Stimulated activated CD8-positive, alpha-beta memory T cell treated with anti-CD3 and anti-CD28 coated beads, Interleukin-2, amount 100 ng/mL, for 48 hours (primary cell): ENCODE measurements around the gene BTG2.
A peak's percentile ranks its signal among the peaks of the same experiment; 100 is the strongest.
"Not testable (repeated sequence)": the region's sequence is repeated elsewhere in the genome, so short reads cannot be mapped to it uniquely, and the experiment has no call there.

ENCODE experiments used
- DNase-seq, 2 donors: peaks; one replicate each; pipeline ENCODE4 v3.0.0-alpha.2; 2020; ENCODE audit warnings: low read depth in 2 of 2

Gene BTG2, protein sequence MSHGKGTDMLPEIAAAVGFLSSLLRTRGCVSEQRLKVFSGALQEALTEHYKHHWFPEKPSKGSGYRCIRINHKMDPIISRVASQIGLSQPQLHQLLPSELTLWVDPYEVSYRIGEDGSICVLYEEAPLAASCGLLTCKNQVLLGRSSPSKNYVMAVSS

DNA sequence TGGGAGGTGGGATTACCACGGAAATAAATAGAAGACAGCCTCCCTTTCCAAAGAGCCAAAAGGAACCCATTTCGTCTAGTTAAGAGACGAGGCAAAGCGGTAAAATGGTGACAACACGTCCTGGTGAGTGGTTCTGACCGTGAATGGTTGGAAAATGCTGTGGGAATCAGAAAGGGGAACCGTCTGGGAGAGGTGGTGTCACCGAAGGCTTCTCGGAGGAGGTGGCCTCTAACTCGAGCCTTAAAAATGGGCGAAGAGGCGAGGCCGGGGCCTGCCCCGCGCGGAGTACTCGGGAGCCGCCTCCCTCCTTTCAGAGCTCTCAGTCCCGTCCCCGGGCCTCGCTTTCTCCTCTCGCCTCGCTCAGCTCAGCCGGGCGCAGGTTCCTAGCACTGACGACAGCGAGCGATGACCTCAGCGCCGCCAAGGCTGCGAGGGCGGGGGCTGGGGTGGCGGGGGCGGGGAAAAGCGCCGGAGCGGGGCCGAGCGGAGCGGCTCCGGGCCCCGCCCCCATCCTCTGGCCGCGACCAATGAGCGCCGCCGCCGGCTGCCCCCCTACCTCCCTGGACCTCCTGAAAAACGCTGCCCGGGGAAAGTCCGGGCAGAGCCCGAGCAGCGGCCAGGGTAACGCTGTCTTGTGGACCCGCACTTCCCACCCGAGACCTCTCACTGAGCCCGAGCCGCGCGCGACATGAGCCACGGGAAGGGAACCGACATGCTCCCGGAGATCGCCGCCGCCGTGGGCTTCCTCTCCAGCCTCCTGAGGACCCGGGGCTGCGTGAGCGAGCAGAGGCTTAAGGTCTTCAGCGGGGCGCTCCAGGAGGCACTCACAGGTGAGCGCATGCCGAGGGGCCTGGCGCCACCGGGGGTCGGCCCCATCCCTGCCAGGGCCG is at the start of gene BTG2:
Gene BTG2, plus strand, starts transcription at position 601 of the 890 bp plus-strand sequence. Its CDS starts 88 bp downstream, at position 689.
- peak; percentile 85 to 88 for DNase-seq

DNA sequence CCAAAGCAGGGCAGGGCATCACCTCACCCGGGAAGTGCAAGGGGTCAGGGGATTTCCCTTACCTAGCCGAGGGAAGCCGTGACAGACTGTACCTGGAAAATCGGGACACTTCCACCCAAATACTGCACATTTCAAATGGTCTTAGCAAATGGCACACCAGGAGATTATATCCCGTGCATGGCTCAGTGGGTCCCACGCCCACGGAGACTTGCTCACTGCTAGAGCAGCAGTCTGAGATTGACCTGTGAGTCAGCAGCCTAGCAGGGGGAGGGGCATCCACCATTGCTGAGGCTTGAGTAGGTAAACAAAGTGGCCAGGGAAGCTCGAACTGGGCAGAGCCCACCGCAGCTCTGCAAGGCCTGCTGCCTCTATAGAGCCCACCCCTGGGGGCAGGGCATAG is 48.7 kb upstream of the BTG2 start:
- DNase-seq: not testable (repeated sequence)

DNA sequence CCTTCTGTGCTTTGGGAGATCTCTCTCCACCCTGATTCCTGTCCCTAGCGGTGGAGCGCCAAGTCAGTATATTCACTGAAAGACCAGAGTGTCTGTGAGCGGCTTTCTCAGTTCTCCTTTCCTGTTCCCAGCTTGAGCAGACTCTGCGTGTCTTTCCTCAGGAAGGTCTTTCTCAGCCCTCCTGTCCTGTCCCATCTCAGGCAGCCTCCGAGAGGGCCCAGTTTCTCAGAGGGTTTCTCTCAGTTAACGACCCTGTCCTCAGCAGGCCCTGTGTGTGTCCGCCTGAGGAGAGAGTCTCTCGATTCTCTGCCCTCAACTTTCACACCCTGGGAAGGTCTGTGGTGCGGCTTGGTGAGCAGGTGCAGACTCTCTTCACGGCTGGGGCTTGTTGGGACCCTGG is 41.8 kb upstream of the BTG2 start:
- no peak for DNase-seq

DNA sequence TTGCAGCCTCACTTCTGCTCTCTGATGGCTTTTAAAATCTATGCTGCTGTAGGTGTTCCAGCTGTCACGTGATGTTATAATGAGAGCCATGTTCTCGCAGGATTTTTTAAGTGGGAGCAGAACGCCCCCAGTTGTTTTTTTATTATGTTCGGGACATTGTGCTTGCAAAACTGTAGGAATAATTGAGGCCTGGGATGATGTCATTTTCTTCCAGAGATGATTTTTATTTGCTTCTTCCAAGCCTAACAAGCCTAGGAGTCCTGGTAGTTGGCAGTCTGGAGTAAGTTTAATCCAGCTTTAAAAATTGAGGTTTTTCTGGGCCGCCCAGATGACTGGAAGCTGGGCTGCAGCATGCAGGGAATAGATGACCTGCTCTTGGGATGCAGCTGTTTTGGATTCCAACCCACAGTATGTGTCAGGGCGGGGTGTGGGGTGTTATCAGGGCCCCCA is 41.2 kb upstream of the BTG2 start:
- no peak for DNase-seq

DNA sequence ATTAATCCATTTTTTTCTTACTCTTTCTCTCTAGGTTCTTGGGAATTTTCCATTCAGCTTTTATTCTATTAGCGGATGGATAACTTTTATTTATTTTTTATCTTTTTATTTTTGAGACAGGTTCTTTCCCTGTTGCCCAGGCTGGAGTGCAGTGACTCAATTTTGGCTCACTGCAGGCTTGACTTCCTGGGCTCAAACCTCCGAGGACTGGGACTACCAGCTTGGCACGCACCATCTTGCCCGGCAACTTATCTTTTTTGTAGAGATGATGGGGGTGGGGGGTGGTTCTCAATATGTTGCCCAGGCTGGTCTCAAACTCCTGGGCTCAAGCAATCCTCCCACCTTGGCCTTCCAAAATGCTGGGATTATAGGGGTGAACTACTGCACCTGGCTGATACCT is 39.8 kb upstream of the BTG2 start:
- DNase-seq: no peak

DNA sequence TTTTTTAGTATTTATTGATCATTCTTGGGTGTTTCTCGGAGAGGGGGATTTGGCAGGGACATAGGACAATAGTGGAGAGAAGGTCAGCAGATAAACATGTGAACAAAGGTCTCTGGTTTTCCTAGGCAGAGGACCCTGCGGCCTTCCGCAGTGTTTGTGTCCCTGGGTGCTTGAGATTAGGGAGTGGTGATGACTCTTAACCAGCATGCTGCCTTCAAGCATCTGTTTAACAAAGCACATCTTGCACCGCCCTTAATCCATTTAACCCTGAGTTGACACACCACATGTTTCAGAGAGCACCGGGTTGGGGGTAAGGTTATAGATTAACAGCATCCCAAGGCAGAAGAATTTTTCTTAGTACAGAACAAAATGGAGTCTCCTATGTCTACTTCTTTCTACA is 39.2 kb upstream of the BTG2 start:
- DNase-seq: not testable (repeated sequence)

DNA sequence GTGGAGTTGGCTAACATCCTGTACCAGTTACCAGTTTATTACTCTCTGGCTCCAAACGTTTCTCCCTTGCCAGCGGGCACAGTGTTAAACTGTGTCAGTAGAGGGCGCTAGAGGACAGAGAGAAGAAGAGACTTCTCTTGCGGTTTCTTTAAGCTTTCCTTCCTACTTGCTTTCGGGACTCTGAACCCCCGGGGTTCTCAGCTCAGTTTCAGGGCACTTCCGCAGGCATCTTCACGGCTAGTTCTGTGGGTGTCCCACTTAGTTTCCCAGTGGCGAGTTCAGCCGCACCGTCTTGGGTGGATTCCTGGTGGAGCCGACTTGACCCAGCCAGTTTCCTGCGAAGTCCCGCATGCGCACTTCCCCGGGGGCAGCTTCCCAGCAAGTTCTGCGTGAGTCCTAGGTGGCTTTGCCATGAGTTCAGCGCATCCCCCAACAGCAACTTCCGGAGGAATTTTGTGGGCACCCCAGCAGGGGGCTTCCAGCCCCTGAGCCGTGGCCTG is 37.9 kb upstream of the BTG2 start:
- DNase-seq: peak; percentile 54 to 55

DNA sequence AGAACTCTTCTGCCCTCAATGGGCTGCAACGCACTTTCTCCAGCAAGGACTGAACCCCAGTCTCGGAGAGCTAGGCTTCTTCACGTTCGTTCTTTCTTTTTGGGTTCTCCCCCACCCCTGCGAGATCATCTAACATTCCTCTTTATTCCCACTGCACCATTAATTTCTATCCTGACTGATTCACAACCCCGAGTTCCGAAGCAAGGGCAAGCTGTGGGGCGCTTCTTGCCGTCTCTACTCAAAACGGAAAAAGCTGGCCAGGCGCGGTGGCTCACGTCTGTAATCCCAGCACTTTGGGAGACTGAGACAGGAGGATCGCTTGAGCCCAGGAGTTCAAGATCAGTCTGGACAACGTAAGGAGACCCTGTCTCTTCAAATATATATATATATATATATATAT is 37.4 kb upstream of the BTG2 start:
- no peak for DNase-seq

DNA sequence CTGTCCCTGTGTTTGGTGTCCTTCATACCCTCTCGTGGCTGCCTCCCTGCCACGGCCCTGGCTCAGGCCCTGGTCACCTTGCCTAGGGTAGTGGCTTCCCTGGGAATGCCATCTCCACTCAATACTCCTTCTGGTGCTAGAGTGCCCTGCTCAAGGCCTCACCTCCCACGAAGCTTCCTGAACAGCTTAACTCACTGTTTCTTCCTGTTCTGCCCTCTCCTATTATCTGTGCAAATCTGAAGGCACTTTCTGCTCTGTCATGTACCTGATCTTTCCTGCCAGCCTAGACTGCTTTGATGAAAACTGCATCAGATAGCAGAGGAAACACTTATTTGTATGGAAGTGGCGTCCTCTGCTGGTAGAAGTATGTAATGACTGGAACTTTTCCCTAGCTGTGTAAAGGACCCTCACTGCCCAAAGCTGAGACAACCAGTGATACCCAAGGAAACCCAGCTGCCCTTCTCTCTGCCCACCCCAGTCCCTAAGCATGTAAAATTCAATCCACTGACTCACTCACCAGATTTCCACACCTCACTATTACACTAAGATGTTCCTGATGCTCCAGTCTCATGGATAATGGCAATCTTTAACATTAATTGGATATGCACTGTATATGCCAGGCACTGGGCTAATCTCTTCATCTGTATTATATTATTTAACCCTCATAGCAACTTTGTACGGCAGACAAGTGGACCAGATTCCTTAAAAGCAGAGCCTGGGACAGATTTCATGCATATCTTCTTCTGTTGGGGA is 36.2 kb upstream of the BTG2 start:
- DNase-seq: no peak

DNA sequence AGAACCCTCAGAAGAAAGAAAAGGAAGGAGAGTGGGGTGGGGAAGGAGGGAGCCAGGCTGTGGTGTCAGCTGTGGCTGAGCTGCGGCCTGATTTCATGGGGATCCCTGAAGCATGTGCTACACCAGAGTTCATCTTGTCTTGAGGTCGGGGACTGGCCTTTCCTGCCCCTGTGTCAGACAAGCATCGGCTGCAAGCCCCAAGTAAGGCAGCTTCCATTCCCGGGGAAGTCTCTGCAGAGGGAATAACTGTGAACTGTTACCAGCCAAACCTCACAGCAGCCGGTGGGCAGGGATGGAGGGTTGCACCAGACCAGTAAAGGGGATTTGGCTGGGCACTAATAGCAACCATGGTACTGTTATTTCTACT is 35.7 kb upstream of the BTG2 start:
- DNase-seq: no peak

DNA sequence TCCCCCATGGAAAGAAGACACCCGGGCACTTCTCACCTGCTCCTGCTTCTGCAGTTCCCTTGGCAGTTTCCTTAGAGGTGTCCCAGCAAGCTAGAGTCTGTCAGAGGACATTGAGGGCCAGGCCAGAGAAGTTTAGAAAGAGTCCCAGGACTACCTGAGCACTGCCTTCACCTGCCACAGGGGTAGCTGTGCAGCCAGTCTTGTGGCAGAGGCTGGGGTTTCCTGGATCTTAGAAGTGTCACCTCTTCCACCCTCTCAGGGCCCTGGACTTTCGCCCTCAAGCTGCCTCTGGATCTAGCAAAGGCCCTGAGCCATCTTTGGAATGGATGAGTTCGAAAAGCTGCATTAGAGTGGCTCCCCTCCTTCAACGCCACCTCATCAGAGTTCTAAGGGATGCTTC is 34.9 kb upstream of the BTG2 start:
- no peak for DNase-seq

DNA sequence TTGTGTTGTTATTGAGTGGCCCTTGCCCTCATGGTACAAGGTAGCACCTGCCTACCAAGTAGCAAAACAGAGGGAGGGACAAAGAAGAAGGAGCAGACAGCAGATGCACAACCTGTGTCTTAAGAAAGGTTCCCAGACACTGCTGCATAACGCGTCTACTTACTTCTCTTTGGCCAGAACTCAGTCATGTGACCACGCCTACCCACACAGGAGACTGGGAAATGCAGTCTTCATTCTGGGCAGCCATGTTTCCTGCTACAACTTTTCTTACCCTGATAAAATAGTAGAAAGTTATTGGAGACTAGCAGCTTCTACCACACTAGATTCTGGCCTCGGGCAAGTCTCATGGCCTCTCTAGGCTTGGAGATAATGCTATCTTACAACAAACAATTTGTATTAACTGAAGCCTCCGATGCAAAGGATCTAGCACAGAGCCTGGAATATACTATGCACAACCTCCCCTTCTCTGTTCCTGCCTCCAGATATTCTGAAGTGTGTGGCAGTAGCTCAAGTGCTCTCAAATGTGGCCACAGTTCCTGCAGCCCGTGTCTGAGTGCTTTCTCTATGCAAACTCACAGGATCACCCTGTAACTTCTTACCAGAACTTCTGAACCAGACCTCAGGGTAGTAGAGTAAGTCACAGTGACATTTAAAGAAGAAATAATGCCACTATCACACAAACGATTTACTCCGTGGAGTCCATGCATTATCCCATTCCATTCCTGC is 34.1 kb upstream of the BTG2 start:
- DNase-seq: no peak

DNA sequence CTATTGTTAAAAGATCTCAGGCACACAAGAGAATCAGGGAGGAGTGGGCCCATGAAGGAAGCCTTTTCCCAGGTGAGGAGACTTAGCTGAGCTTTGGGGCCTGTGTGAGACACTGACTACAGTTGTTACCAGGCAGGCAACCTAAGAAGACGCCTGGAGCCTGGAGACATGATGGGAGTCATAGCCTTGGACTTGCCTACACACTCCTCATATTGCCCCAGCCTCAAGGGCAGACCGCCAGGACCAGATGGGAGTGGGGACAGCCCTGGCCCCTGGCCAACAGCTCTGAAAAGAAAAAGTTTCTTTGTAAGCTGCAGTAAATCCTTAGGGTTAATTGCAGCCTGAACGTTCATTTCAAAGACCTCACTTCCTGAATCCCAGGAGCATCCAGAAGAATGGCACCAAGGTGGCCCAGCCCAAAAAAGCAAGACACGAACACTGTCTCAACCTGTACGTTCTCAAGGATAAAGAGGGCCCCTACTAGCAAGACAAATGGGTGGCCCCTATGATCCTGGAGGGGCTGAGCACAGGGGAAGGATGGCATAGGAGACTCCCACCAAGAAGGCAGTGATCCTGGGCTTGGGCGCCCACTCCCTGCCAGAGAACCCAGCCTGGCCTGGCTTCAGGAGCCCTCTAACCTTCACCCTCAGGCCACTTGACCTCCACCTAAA is 33.2 kb upstream of the BTG2 start:
- DNase-seq: no peak

DNA sequence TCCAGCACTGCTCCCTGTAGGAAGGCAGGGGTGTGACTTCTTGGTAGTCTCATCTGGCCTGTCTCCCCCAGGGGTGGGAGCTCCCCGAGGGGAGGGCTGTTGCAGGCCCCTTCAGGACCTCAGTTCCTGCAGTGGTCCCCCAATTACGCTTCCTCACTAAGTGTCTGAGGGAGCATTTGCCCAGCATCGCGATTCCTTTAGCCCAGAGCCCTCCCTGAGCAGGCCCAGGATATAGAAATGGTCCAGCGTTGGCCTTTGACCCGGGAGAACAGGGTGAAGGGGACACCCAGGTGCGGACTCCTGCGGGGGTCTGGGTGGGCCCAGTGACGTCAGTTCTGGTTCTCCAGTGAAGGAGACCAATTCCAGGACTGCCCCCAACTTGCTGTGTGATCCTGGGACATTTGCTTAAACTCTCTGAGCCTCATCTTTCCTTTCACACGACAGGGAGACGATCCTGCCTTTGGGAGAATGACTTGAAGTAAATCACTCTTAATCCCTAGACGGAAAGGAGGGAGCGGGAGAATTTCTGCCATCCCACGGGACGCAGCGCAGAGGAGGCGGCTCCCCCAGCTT is 32.6 kb upstream of the BTG2 start:
- no peak for DNase-seq

DNA sequence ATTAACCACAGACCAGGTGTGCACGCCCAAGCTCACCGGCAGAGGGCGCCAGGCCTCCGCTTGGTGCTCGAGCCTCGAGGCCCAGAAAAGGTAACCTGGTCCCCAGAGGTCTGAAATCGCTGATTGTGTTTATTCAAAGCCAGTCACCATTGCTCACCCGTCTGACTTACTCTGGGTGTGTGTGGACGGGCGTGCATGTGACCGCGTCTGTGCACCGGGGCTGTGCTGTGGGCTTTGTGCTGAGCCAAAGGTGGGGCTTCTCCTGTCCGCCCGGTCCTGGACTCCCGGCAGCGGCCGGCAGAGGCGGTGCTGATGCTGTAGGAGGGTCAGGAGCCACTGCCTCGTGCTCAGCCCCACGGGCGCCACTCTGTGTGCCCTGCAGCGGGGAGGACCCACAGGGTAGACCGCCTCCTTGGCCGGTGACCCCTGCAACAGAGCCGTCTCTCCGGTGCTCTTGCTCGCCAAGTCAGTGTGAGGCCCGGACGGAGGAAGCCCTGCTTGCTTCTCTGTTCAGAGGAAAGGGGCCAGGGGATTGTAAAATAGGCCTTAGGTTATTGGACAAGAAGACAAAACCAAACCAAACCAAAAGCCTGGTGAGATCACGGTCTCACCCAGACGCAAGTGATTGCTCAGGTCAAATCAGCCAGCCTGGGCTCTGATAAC is 32.0 kb upstream of the BTG2 start:
- peak; percentile 80 to 88 for DNase-seq

DNA sequence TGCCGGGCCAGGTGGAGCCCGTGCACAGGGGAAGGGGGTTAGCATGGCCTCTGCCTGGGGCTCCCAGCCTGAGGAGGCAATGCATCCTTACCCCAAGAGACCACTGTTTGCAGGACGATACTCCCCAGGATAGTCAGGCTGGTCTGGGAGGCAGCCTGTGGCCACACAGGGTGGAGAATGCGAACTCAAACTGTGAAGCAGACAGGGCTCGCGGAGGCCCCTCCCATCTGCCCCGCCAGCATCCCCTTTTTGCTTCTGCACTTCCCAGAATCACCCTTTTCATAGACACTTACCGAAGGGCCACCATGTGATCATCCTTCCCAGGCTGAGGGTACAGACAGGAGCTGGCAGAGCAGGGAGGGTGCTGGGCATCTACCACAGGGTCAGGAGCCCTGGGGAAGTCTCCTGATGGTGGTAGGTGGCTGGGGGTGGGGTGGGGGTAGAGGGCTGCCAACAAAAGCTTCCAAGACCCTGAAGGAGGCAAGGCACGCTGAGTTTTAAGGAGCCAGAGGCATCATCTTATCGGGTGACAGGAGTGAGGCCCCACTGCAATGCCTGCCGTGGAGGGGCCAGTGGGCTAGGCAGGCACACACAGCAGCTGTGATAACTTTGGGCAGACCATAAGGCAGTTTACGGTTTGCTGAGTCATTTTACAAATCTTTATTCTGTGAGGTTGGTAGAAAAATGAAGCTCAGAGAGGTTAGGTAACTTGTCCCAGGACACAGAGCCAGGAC is 31.3 kb upstream of the BTG2 start:
- no peak for DNase-seq

DNA sequence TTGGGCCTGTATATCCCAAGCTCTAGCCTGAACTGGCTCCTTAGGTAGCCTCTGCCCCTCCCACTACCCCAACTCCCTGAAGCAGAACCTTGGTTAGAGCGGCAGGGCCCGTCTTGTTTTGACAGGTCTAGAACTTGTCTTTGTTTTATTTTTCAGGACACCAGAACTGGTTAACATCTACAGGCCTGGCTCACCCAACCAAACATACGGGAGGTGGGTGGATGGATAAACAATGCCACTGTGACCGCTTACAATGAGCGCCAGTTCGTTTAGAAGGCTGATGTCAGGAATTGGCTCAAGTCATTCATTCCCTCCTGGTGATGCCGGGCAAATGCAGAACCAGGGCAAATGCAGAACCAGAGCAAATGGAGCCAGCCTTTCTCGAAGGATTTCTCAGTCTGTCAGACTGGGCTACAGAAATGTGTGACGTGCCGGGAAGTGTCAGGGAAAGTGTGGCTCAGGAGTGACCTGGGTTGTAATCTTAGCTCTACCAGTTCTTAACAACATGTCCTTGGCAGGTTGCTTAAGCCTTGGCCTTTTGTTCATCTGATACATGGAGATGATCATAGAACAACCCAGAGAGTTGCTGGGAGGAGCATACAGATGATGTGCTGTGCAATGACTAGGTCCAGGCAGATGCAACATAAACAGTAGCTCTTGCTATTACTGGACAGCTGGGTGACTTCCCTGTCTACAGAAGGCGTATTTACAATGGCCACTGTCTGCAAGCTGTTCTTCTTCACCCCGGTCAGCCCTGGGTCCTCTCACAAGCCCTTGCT is 30.5 kb upstream of the BTG2 start:
- no peak for DNase-seq

DNA sequence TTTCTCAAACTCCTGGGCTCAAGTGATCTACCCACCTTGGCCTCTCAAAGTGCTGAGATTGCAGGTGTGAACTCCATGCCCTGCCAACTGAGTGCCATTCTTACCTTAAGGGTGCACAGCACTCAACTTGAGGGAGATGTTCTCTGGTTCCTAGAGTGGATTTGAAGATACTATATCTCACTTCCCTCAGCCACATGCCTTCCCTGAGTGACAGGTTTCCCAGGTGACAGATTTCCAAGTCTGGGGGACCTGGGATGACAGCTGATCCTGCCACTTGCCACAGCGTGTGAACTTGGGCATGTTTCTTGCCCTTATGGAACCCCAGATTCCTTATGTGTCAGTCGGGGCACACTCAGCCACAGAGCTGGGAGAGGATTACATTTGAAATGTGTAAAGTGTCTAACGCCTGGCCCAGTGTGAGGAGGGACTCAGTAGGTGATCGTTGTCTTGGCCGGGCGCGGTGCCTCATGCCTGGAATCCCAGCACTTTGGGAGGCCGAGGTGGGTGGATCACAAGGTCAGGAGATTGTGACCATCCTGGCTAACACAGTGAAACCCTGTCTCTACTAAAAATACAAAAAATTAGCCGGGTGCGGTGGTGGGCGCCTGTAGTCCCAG is 29.6 kb upstream of the BTG2 start:
- no peak for DNase-seq
